ENCODE results near the gene ZNF556.

Gene ZNF556

DNA sequence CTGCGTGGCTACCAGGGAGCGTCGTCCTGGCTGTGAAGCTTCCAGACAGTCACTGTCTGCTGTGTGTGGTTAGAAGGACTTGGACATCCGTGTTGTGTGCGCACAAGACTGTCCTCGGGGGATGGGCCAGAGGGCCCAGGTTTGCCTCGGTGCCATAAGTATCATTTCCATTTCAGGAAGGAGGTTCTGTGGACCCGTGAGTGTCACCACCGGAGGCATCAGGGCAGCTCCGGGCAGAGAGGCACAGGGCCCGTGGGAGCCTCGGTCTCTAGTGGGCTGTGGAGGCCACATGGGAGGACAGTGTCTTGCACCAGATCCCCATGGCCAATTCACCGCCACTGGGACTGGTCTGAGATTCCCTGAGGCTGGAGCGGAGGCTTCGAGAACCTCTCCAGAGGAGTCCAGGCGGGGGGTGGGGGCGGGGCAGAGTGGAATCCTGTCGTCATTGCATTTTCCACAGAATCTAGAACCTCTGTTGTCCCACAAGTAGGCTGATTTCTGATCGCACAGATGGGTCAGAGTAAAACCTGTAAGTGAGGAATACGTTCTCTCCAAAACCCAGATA is 39.6 kb downstream of the ZNF556 start:
- Mint-ChIP-seq H3K4me3 (no peak overlapping the region), H3K4me1 (peaks cover 21% of the 10 kb centered on the region), H3K9me3 (peaks cover 8% of the 10 kb centered on the region), H3K27ac (no peak overlapping the region), H3K36me3 (peaks cover 9% of the 10 kb centered on the region), H3K27me3 (no peaks in the 10 kb centered on the region)
- CTCF ChIA-PET = no interaction called here
- DNase-seq = no peak

DNA sequence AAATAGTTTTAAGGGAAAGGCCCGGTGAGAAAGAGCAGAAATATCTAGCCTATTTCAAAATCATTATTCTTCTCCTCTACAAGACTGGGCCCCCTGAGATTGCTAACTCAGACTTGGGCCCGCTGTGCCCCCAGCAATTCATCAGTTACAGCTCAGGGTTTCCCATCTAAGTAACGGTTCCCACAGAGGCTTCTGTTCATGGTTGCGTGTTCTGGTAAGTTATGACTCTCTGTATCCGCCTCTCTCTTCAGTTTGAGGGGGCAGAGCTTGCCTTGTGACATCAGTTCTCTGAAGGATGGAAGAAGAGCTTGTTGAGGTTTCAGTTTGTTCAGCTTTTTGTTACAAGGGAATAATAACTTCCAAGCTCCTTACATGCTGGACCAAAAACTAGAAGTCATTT is 45.2 kb downstream of the ZNF556 start:
- CTCF ChIA-PET = no interaction called here
- Mint-ChIP-seq H3K36me3 (peaks cover 54% of the 10 kb centered on the region), H3K27ac (no peak overlapping the region), H3K27me3 (no peaks in the 10 kb centered on the region), H3K4me3 (no peak overlapping the region), H3K4me1 (peaks cover 3% of the 10 kb centered on the region), H3K9me3 (peaks cover 46% of the 10 kb centered on the region)
- no peak for DNase-seq

DNA sequence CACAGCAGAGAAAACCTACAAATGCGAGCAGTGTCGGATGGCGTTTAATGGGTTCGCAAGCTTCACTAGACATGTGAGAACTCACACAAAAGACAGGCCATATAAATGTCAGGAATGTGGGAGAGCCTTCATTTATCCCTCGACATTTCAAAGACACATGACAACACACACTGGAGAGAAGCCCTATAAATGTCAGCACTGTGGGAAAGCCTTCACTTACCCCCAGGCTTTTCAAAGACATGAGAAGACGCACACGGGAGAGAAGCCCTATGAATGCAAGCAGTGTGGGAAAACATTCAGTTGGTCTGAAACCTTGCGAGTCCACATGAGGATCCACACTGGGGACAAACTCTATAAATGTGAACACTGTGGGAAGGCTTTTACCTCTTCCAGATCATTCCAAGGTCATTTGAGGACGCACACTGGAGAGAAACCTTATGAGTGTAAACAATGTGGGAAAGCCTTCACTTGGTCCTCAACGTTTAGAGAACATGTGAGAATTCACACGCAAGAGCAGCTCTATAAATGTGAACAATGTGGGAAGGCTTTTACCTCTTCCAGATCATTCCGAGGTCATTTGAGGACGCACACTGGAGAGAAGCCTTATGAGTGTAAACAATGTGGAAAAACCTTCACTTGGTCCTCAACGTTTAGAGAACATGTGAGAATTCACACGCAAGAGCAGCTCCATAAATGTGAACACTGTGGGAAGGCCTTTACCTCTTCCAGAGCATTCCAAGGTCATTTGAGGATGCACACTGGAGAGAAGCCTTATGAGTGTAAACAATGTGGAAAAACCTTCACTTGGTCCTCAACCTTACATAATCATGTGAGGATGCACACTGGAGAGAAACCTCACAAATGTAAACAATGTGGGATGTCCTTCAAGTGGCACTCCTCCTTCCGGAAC is 50.4 kb downstream of the ZNF556 start:
- no peak for DNase-seq
- Mint-ChIP-seq H3K4me1 (no peaks in the 10 kb centered on the region), H3K9me3 (peaks cover 54% of the 10 kb centered on the region), H3K36me3 (peaks cover 56% of the 10 kb centered on the region), H3K27me3 (no peaks in the 10 kb centered on the region), H3K4me3 (no peak overlapping the region), H3K27ac (no peak overlapping the region)
- CTCF ChIA-PET = interaction anchor here (0.6 to 2.1 kb wide), 2 partner anchors 30 to 133 kb away, joined by 3 to 5 read pairs; no protein-coding TSS in a partner anchor

DNA sequence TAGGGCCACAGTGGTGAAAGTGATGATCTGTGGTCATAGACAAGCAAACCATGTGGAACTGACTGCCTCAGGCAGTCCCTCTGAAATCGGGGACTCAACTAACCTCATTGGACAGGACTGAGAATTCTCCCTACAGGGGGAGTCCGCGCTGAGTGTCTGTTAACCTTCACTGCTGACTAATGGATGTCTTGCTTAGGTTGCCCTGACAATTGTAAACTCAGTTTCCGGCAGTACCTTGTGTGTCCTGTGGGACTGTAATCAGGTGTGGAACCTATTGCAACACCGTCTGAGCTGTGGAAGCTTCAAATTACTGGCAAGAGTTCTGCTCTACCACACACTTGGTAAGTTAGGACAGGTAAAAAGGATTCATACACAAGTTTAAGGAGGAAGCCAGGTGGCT is 55.9 kb downstream of the ZNF556 start:
- Mint-ChIP-seq H3K27ac (no peak overlapping the region), H3K9me3 (peaks cover 18% of the 10 kb centered on the region), H3K36me3 (peaks cover 16% of the 10 kb centered on the region), H3K4me3 (no peak overlapping the region), H3K27me3 (no peaks in the 10 kb centered on the region), H3K4me1 (no peaks in the 10 kb centered on the region)
- no peak for DNase-seq
- CTCF ChIA-PET = no interaction called here

DNA sequence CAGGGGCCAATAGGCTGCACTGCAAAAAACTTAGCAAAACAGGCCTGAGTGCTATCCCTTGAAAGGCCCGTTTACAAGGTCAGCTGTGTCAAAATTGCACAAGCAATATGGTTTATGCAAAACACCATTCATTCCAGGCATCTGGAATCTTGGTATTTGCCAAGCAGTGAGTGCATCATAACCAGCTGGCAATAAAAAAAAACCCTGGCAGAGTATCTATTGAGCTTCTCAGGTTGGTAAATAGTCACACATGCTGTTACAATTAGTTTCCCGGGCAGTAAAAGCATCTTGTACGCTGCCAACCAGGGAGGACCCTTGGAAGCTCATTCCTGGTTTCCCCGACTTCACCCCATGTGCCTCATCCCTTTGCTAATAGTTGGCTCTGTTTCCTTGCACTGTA is 56.4 kb downstream of the ZNF556 start:
- H3K4me3 Mint-ChIP-seq = no peak overlapping the region
- H3K27me3 Mint-ChIP-seq = no peaks in the 10 kb centered on the region
- CTCF ChIA-PET = no interaction called here
- H3K9me3 Mint-ChIP-seq = peaks cover 14% of the 10 kb centered on the region
- no peaks in the 10 kb centered on the region for H3K4me1 Mint-ChIP-seq
- H3K36me3 Mint-ChIP-seq = peaks cover 12% of the 10 kb centered on the region
- no peak overlapping the region for H3K27ac Mint-ChIP-seq
- no peak for DNase-seq

DNA sequence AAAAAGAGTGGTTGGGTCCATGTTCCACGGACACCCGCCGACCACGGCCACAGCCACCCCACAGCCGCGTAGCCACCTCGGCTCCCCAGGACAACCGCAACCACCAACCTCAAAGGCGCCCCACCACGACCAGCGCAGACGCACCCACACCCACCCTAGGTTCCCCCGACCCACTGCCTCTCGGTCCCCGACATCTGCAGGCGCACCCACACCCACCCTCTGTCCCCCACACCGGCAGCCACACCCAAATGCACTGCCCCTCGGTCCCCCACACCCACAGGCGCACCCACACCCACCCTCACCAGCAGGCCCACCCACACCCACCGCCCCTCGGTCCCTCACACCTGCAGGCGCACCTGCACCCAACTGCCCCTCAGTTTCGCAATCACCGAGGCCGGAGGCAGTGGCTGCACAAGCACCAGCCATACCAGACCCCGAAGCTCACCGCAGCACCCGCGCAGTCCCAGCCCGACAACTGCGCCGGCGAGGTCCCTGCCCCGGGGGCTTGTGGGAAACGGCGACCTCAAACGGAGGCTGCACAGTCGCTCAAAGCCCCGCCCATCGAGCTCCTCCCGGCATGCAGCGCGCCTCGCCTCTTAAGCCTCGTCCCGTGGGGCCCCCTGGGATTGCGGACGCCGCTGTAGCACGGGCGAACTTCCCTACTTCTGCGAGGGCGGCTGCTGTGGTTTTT is 59.4 kb downstream of the ZNF556 start:
- Mint-ChIP-seq H3K27ac (no peak overlapping the region), H3K27me3 (no peaks in the 10 kb centered on the region), H3K9me3 (peaks cover 13% of the 10 kb centered on the region), H3K4me3 (no peak overlapping the region), H3K36me3 (peaks cover 11% of the 10 kb centered on the region), H3K4me1 (no peaks in the 10 kb centered on the region)
- CTCF ChIA-PET = interaction anchor here (0.6 kb wide), 1 partner anchor 271 kb away, joined by 4 read pairs; no protein-coding TSS in a partner anchor
- DNase-seq = no peak

DNA sequence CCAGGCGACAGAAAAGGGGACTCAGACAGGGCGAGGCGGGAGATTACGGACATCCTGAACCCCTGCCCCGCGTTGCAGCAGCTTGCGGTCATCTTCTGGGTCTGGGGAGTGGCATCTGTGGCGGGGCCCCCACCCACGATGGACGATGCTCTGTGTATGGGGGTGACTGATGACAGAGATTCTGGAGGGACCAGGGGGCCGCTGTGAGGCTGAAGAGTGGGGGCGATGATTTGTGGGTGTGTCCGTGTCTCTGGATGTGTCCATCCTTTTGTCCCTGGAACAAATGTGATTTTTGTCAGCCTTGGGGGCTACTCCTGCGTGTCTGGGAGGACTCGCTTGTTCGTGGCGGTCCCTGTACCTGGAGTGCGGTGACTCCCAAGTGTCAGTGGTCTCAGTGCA is 59.9 kb downstream of the ZNF556 start:
- DNase-seq = no peak
- Mint-ChIP-seq H3K36me3 (peaks cover 13% of the 10 kb centered on the region), H3K4me1 (no peaks in the 10 kb centered on the region), H3K27ac (no peak overlapping the region), H3K4me3 (no peak overlapping the region), H3K27me3 (no peaks in the 10 kb centered on the region), H3K9me3 (peaks cover 15% of the 10 kb centered on the region)
- CTCF ChIA-PET = no interaction called here

All from activated naive CD4-positive, alpha-beta T cell treated with anti-CD3 and anti-CD28 coated beads, Interleukin-2, amount 10 ng/mL, durations not matched to agents 7 days and 5 days (primary cell).